DOHH2 (cell line): ENCODE data around the gene C9orf85.

Source experiments
- H3F3A ChIP-seq: fragments of 200-600 bp; sonication (generic), shearing (Covaris generic); 2 replicates; pipeline ENCODE4 v1.6.0; 2016; ENCODE audit warnings: antibody characterized with exemption, mild to moderate bottlenecking; ENCODE audit not compliant: control insufficient read depth, insufficient read depth
- H3K27ac ChIP-seq: fragments of 200-600 bp; sonication (generic); 2 replicates; pipeline ENCODE4 v1.5.1; 2014; ENCODE audit warnings: low read depth, mild to moderate bottlenecking, low read length, moderate library complexity
- H3K27me3 ChIP-seq: fragments of 200-600 bp; sonication (generic); 2 replicates; pipeline ENCODE4 v1.6.1; 2014; ENCODE audit warnings: mild to moderate bottlenecking, low read length, mixed read lengths; ENCODE audit not compliant: control insufficient read depth
- H3K36me3 ChIP-seq: fragments of 200-600 bp; sonication (generic); 2 replicates; pipeline ENCODE4 v1.6.1; 2014; ENCODE audit warnings: mild to moderate bottlenecking, low read length, moderate library complexity, mixed read lengths; ENCODE audit not compliant: control insufficient read depth
- H3K4me1 ChIP-seq: fragments of 200-600 bp; sonication (generic); 2 replicates; pipeline ENCODE4 v1.6.1; 2014; ENCODE audit warnings: mild to moderate bottlenecking, low read length, mixed read lengths; ENCODE audit not compliant: control insufficient read depth
- H3K4me2 ChIP-seq: fragments of 200-600 bp; sonication (generic); 2 replicates; pipeline ENCODE4 v1.6.0; 2014; ENCODE audit warnings: mild to moderate bottlenecking, low read length, moderate library complexity
- H3K4me3 ChIP-seq: fragments of 200-600 bp; sonication (generic); 2 replicates; pipeline ENCODE4 v1.5.1; 2014; ENCODE audit warnings: mild to moderate bottlenecking, low read length, mixed read lengths
- H3K79me2 ChIP-seq: fragments of 200-600 bp; sonication (generic); 2 replicates; pipeline ENCODE4 v1.6.1; 2014; ENCODE audit warnings: mild to moderate bottlenecking, low read length, mixed read lengths; ENCODE audit not compliant: control insufficient read depth
- H3K9me2 ChIP-seq: fragments of 200-600 bp; sonication (generic); replicated peaks from 2 replicates; pipeline ENCODE4 v1.6.1; 2014; ENCODE audit warnings: mild to moderate bottlenecking, low read length, mixed read lengths; ENCODE audit not compliant: control insufficient read depth
- H3K9me3 ChIP-seq: fragments of 200-600 bp; sonication (generic); 2 replicates; pipeline ENCODE4 v1.6.1; 2014; ENCODE audit warnings: antibody characterized with exemption, low read length, mixed read lengths; ENCODE audit not compliant: control insufficient read depth, insufficient read depth
- H4K20me1 ChIP-seq: fragments of 200-600 bp; sonication (generic); 2 replicates; pipeline ENCODE4 v1.6.0; 2014; ENCODE audit warnings: low read depth, mild to moderate bottlenecking, antibody characterized with exemption, low read length, moderate library complexity; ENCODE audit not compliant: control insufficient read depth, insufficient read depth
- EZH2phosphoT487 ChIP-seq: fragments of 200-600 bp; sonication (generic); IDR thresholded peaks from 2 replicates; pipeline ENCODE4 v1.6.1; 2017; ENCODE audit warnings: borderline replicate concordance, mild to moderate bottlenecking, antibody characterized with exemption, low read length, moderate library complexity, mixed read lengths
- TF ChIP-seq, protein P1 (sequence below): fragments of 200-600 bp; sonication (generic); IDR thresholded peaks from one replicate; pipeline ENCODE4 v1.5.1; 2014; ENCODE audit warnings: antibody characterized with exemption, mild to moderate bottlenecking, low read depth, low read length; ENCODE audit not compliant: poor library complexity, severe bottlenecking

C9orf85 gene

DNA sequence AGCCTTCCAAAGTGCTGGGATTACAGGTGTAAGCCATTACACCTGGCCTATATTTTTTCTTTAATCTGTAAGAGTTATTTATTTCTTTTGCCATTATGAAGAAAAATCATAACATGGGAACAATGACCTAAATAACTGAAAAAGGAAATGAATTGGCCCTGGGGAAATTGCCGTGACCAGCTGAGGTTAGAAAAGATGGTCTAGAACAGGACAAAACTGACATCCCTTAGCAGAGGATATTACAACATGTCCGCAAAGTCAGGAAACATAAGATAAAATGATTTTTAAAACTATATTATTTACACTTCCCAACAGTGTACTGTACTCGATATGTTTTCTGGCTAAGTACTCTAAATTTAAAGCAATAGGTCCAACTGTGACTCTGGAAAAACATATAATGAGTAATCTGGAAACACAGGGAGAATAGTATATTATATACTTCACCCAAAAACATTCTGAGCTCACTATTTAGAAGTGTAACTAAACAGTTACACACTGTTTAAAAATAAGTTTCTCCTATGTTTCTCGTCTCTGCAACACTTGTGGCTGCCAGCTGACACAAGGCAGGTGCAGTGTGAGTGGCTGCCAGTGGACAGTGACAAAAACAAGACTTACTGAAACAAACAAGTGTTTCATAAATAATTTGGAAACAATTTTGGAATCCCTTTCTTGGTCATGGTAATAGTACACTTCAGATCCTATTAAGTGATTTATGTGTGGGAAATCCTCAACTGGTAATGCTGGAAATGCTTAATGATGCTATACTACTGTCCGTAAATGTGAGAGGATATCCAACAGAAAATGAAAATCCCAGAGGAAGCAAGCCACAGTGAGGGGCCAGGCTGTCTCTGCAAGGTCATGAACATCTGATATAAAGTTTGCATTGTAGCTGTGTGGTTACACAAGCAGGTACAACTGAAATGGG is 69.1 kb downstream of the C9orf85 start:
- no peak overlapping the region for H3K27ac ChIP-seq
- TF ChIP-seq EZH2phosphoT487: no peak
- TF ChIP-seq, protein P1, sequence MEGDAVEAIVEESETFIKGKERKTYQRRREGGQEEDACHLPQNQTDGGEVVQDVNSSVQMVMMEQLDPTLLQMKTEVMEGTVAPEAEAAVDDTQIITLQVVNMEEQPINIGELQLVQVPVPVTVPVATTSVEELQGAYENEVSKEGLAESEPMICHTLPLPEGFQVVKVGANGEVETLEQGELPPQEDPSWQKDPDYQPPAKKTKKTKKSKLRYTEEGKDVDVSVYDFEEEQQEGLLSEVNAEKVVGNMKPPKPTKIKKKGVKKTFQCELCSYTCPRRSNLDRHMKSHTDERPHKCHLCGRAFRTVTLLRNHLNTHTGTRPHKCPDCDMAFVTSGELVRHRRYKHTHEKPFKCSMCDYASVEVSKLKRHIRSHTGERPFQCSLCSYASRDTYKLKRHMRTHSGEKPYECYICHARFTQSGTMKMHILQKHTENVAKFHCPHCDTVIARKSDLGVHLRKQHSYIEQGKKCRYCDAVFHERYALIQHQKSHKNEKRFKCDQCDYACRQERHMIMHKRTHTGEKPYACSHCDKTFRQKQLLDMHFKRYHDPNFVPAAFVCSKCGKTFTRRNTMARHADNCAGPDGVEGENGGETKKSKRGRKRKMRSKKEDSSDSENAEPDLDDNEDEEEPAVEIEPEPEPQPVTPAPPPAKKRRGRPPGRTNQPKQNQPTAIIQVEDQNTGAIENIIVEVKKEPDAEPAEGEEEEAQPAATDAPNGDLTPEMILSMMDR: no peak
- H3K27me3 ChIP-seq: no peaks in the 10 kb centered on the region
- H3K4me1 ChIP-seq: no peaks in the 10 kb centered on the region
- H3K36me3 ChIP-seq: no peaks in the 10 kb centered on the region
- no peak overlapping the region for H3K4me3 ChIP-seq
- H3K9me2 ChIP-seq: no peaks in the 10 kb centered on the region
- no peaks in the 10 kb centered on the region for H3K79me2 ChIP-seq
- no peaks in the 10 kb centered on the region for H3K9me3 ChIP-seq
- H4K20me1 ChIP-seq: no peaks in the 10 kb centered on the region
- H3F3A ChIP-seq: no peaks in the 10 kb centered on the region
- H3K4me2 ChIP-seq: no peak overlapping the region

DNA sequence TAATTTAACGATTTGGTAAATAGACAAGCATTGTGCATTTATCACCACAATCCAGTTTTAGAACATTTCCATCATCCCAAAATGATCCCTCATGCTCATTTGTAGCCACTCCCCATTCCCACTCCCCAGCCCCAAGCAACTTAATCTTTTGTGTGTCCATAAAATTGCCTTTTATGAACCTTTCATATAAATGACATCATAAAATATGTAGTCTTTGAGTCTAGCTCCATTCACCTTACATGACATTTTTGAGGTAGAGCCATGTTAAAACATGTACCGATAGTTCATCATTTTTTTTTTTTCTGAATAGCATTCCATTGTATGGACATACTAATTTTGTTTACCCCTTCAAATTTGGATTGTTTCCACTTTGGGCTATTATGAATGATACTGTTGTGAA is 70.5 kb downstream of the C9orf85 start:
- no peaks in the 10 kb centered on the region for H3K9me2 ChIP-seq
- no peaks in the 10 kb centered on the region for H4K20me1 ChIP-seq
- H3K79me2 ChIP-seq: no peaks in the 10 kb centered on the region
- TF ChIP-seq EZH2phosphoT487: no peak
- TF ChIP-seq, protein P1: no peak
- no peaks in the 10 kb centered on the region for H3K36me3 ChIP-seq
- no peak overlapping the region for H3K4me2 ChIP-seq
- no peaks in the 10 kb centered on the region for H3K27me3 ChIP-seq
- H3K27ac ChIP-seq: no peak overlapping the region
- no peak overlapping the region for H3K4me3 ChIP-seq
- H3K4me1 ChIP-seq: no peaks in the 10 kb centered on the region
- no peaks in the 10 kb centered on the region for H3F3A ChIP-seq
- H3K9me3 ChIP-seq: no peaks in the 10 kb centered on the region

DNA sequence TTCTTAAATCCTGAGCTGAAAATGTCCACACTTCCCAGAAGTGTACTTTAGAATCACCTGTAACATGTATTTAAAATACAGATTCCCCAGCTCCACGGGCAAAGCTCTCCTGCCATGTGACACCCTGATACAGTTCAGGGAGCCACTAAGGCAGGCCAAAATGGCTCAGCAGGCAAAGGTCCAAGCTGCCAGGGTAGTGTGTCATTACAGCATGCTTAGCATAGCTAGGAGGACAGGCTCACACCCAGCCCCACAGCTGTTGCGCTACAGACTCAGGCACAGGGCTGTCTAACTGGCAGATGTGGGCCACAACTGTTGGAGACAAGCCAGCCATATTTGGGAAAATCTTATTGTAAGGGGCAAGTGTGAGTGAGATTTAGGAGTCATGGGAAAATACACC is 73.0 kb downstream of the C9orf85 start:
- Histone ChIP-seq H3K4me3 (no peak overlapping the region), H3K27me3 (no peaks in the 10 kb centered on the region), H3K4me2 (no peak overlapping the region), H3K4me1 (no peaks in the 10 kb centered on the region), H4K20me1 (no peaks in the 10 kb centered on the region), H3K9me3 (no peaks in the 10 kb centered on the region), H3F3A (no peaks in the 10 kb centered on the region), H3K79me2 (no peaks in the 10 kb centered on the region), H3K36me3 (no peaks in the 10 kb centered on the region), H3K27ac (no peak overlapping the region), H3K9me2 (no peaks in the 10 kb centered on the region)
- TF ChIP-seq EZH2phosphoT487: no peak
- TF ChIP-seq, protein P1: no peak
